Globus pallidus (tissue), 1 donor: Measurements from ENCODE around the gene SORCS2.
"Not testable (repeated sequence)": the region's sequence is repeated elsewhere in the genome, so short reads cannot be mapped to it uniquely, and the experiment has no call there.

ENCODE experiments used
- DNase-seq: peaks from one replicate; pipeline ENCODE4 v3.0.0-alpha.2; 2015; ENCODE audit warnings: low spot score

The SORCS2 gene

GRCh38 chr4:7554905-7555304, 362.6 kb downstream of the SORCS2 start:
- no peak for DNase-seq

GRCh38 chr4:7556558-7556957, 364.2 kb downstream of the SORCS2 start:
- no peak for DNase-seq

GRCh38 chr4:7557456-7557855, 365.1 kb downstream of the SORCS2 start:
- DNase-seq: no peak

GRCh38 chr4:7558436-7558835, 366.1 kb downstream of the SORCS2 start:
- DNase-seq: no peak

GRCh38 chr4:7559316-7559715, 367.0 kb downstream of the SORCS2 start:
- no peak for DNase-seq

- DNase-seq: no peak
Observed at GRCh38 chr4:7559741-7560395, 367.5 kb downstream of the SORCS2 start.

GRCh38 chr4:7561557-7561956, 369.2 kb downstream of the SORCS2 start:
- no peak for DNase-seq

- DNase-seq: no peak
Observed at GRCh38 chr4:7564242-7564641, 371.9 kb downstream of the SORCS2 start.

GRCh38 chr4:7565483-7565882, 373.1 kb downstream of the SORCS2 start:
- DNase-seq: no peak

- DNase-seq: no peak
Observed at GRCh38 chr4:7569810-7570783, 377.8 kb downstream of the SORCS2 start.

- no peak for DNase-seq
Observed at GRCh38 chr4:7571001-7571400, 378.7 kb downstream of the SORCS2 start.

GRCh38 chr4:7571701-7572100, 379.4 kb downstream of the SORCS2 start:
- DNase-seq: no peak

GRCh38 chr4:7572894-7573293, 380.6 kb downstream of the SORCS2 start:
- no peak for DNase-seq

- no peak for DNase-seq
Observed at GRCh38 chr4:7573576-7574091, 381.3 kb downstream of the SORCS2 start.

GRCh38 chr4:7574287-7575014, 382.1 kb downstream of the SORCS2 start:
- no peak for DNase-seq

- no peak for DNase-seq
Observed at GRCh38 chr4:7575426-7575825, 383.1 kb downstream of the SORCS2 start.

GRCh38 chr4:7577361-7578039, 385.2 kb downstream of the SORCS2 start:
- not testable (repeated sequence) for DNase-seq

- DNase-seq: no peak
Observed at GRCh38 chr4:7581477-7581876, 389.1 kb downstream of the SORCS2 start.

- peak; percentile 10 for DNase-seq
Observed at GRCh38 chr4:7582313-7583097, 390.2 kb downstream of the SORCS2 start.

GRCh38 chr4:7584098-7584497, 391.8 kb downstream of the SORCS2 start:
- no peak for DNase-seq

- DNase-seq: no peak
Observed at GRCh38 chr4:7584606-7585159, 392.3 kb downstream of the SORCS2 start.
